C1 segment of cervical spinal cord (tissue), 14 donors: ENCODE measurements around the gene RFNG.

Experiments used
- DNase-seq, 14 donors: peaks; one replicate each; lab custom pipeline; 2025; lab: John Stamatoyannopoulos, UW

The RFNG gene

GRCh38 chr17:82025401-82026107 lies 26.1 kb downstream of the RFNG start:
- no peak for DNase-seq

- DNase-seq, result no peak
These were observed 26.8 kb downstream of the RFNG start for GRCh38 chr17:82024859-82025258.

DNA sequence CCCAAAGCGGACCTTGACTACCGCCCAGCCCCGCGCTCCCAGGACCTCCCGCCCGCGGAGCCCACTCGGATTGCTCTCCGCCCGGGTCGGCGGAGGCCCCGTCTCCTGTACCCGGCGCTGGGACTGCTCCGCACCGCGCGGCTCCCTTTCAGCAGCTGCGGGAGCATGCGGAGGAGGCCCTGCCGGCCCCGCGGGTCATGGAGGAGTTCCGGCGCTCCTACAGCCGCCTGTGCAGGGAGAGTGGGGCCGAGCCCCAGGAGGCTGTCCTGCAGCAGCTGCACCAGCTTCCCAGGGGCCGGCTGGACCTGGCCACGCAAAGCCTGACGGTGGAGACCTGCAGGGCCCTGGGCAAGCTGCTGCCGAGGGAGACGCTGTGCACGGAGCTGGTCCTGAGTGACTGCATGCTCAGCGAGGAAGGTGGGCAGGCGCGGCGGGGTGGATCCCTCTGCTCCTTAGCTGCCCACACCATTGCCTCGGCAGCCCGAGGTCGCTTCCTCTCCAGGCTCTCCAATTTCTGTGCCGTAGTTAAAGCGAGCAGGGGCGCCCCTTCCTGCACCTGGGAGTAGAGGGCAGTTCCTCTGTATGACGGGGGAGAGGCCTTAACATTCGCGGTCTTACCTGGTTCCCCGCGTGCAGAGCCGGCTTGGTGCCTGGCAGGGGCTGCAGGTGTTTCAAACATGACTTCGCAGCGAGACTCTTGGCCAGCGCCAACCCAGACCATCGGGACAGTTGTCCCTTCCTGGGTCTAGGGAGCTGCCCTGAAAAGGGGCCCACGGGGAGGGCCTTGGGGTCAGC lies 28.0 kb downstream of the RFNG start:
- peak in 1 of 14 donors; percentile 41 for DNase-seq

DNA sequence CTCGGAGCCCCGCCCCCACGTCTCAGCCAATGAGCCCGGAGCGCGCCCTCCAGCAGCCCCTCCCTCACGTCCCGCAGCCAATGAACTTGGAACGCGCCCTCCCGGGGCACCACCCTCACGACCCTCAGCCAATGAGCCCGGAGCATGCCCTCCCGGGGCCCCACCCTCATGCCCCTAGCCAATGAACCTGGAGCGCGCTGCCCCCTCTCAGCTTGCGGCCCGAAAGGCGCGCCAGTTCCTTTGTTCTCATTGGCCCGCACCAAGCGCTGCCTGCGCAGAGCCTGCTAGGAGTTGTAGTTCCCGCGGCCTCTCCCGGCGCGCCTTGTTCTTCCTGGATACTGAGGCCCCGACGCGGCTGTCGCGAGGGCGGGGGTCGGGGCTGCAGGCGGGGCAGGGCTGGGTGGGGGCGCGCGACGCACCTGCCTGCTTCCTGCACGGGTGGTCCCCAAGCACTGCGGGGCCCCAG lies 28.6 kb downstream of the RFNG start, which contains the start of gene LRRC45:
TSS of gene LRRC45 (plus strand) at position 325 of the 466 bp plus-strand sequence. CDS start 339 bp downstream, outside the sequence.
- DNase-seq, result peak; percentile 97 to 100 (median 99)

DNA sequence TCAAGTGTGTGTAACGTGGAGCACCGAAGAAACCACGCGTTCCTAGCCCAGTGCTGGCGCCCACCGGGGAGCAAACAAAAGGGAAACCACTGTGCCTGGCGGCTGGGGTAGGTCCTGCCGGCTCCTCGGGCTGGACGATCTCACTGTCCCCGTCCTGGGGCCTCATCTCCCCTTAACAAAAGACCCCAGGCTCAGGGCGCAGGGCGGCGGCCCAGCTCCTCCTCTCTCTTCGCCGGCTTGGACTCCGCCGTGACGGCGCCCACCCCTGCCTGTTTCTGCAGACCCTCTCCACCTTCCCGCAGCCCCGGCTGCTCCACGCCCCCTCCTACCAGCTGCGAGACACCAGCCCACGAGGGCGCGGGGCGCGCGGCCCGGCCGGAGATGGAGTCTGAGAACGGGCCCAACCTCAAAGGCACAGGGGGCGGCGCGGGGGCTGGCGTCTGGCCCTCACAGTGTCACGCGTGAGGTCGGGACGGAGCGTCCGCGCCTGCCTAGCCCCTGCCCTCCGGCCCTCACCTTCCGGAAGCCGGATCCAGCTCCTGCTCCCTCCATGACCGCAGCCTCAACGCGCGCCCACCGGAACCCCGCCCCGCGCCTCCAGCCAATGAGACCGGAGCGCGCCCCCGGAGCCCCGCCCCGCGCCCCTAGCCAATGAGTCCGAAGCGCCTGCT lies 29.2 kb downstream of the RFNG start, which contains the start of gene CENPX:
TSS of gene CENPX (minus strand) at position 569 of the 671 bp plus-strand sequence. CDS start at position 552, 17 bp downstream.
- no peak for DNase-seq

- DNase-seq, result no peak
These were observed 29.7 kb downstream of the RFNG start for GRCh38 chr17:82021900-82022309.

DNA sequence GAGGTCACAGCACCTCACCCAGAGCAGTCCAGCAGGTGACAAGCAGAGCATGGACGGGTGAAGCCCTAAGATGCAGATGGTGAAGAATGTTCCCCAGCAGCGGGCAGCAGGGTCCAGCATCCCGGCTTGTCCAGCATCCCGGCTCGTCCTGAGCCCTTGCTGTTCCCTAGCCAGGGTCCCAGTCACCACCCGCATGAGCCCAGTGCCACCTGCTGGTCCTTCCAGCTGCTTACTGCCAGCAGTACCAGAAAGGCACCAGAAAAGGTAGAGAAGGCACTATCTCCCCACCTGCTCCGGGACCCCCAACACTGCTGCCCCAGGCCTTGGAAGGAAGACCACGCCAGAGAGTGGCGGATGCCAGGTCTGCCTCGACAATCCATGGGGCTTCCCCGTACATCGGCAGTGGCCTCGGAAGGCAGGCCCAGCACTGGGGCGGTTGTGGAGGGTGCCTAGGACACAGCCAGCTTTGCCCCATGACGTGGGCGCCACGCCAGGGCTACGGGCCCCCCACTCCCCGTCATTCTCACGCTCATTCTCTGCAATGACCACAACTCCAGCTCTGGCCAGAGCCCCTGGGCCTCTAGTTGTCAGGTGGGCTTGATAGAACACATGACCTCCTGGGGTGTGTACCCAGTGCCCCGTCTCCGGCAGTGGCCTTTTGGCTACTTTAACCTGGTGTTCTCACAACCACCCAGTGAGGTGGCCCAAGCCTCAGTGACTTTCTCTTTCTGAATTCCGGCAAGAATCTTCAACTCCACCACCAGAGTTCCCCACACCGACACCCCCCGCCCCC lies 30.3 kb downstream of the RFNG start:
- peak in 13 of 14 donors; percentile 8 to 58 (median 35) for DNase-seq

GRCh38 chr17:82020572-82021106 lies 31.0 kb downstream of the RFNG start:
- DNase-seq, result peak in 1 of 14 donors; percentile 50

- peak in 3 of 14 donors; percentile 11 to 42 (median 17) for DNase-seq
These were observed 31.7 kb downstream of the RFNG start for GRCh38 chr17:82019690-82020571.

DNA sequence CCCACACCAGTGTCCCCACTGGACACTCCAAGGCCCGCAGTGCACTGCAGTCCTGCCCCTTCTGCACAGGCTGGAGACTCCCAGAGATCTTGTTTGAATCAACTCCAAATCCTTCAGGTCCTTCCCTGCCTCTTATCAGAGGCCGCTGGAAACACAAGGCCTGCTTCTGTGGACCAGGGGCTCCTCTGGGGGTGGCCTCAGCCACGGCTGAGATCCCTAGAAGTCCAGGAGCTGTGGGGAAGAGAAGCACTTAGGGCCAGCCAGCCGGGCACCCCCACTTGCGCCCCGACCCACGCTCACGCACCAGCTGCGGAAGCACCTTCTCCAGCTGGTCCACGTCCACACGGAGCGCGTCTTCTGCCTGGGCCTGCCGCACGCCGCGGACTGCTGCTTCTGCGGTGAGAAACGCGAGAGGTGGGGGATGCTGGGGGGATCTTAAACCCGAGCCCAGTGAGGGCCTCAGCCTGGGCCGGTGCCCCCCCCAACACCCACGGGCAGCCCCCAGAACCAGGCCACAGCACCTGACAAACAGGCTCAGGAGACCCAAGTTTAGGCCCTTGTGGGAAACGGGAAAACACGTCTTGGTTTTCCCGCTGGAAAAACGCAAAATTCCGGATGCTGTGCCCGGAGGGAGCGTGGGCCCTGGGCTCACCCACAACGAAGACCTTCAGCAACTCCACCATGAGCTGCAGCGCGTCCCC lies 32.5 kb downstream of the RFNG start:
- DNase-seq, result no peak

DNA sequence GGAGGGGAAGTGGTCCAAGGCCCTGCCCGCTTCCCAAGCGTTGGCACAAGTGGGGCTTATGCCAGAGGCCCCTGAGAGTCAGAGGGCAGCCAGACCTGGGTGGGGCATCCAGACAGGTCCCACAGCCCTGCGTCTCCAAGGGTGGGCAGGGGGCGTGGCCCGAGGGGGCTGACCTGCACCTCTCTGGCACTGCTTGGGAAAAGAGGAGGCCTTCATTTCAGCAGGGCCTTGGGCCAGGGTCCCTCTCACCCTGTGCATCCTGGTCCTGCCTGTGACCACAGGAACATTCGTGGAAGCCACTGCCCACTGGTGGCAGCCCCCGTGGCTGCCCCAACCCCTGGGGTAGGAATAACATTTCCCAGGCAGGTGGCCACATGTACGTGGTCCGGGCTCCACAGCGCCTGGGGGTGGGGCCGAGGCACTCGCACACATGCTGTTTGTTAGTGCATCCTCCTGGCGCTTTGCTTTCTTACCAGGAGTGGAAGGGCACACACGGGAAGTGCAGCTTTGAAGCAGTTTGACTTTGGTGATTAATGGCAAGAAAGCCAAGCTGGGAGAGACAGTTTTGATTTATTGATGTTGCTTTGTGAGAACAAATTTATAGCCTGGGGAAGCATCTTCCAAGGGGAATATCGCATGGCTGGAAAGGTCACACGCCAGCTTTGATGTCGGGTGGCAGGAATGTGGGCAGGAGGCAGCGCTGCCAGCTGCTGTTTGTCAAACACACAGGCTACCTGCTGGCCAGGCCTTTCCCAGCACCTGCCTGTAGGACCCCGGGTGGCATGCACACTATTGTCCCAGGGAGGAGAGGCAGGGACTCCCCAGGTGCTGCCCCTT lies 33.2 kb downstream of the RFNG start:
- DNase-seq, result no peak

- no peak for DNase-seq
These were observed 33.9 kb downstream of the RFNG start for GRCh38 chr17:82017612-82018151.

DNA sequence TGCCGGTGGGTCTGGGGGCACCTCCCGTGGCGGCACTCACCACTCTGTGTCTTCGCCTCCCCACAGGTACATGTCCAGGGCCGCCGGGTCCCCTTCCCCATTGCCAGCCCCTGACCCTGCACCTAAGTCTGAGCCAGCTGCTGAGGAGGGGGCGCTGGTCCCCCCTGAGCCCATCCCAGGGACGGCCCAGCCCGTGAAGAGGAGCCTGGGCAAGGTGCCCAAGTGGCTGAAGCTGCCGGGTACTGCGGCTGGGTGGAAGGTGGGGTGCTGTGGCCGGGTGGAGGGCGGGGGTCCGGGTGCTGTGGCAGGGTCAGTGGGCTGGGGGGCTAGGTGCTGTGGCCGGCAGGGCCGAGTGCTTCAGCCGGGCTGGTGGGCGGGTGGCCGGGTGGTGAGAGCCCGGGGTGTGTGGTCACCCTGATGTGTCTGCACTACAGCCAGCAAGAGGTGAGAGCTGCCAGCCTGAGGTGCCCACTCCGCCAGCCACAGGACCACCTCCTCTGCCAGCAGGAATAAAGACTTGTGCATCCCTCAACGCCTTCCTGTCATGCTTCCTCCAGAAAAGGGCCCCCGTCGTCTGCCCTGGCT lies 34.6 kb downstream of the RFNG start:
- no peak for DNase-seq

DNA sequence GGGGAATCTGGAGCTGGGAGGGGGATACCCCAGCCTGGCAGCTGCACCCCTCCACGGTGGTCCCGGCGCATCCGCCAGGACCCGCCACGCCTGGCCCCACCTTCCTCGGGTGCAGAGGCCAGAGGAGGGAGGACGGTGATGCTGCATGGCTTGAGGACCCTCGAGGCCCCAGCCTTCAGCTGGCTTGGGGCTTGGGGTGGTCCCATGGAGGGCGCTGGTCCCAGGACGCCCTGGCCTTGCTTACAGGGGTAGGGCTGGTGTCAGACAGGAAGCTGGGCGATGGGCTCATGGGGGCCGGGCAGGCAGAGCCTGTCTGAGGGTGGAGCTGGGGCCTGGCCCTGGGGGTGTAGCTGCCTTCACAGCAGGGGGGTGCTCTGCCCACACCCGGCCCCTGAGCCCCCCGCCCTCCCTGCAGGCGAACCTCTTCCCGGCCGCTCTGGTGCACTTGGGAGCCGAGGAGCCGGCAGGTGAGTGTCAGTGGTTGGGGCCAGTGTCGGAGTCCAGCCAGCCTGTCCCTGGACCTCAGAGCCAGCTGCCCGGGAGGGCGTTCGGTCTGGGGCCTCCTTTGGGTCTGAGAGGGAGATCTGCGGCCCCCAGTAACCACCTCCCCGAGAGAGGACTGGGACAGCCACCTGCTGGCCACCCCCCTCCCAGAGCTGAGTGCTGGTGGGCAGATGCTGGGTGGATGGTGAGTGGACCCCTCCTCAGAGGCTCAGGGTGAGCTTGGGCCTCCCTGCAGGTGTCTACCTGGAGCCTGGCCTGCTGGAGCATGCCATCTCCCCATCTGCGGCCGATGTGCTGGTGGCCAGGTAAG lies 35.3 kb downstream of the RFNG start:
- no peak for DNase-seq

- no peak for DNase-seq
These were observed 36.2 kb downstream of the RFNG start for GRCh38 chr17:82015311-82015971.

GRCh38 chr17:82014971-82015310 lies 36.7 kb downstream of the RFNG start:
- DNase-seq, result no peak
